HG02938 (cell line): Measurements from ENCODE around the gene ADPRH.
A peak's percentile ranks its signal among the peaks of the same experiment; 100 is the strongest.

Experiments used
- ATAC-seq: cut with Tn5 transposase; IDR thresholded peaks from one replicate; pipeline ENCODE4 v1.9.1; 2021; ENCODE audit warnings: mild to moderate bottlenecking, moderate library complexity; ENCODE audit not compliant: unreplicated experiment

The ADPRH gene

DNA sequence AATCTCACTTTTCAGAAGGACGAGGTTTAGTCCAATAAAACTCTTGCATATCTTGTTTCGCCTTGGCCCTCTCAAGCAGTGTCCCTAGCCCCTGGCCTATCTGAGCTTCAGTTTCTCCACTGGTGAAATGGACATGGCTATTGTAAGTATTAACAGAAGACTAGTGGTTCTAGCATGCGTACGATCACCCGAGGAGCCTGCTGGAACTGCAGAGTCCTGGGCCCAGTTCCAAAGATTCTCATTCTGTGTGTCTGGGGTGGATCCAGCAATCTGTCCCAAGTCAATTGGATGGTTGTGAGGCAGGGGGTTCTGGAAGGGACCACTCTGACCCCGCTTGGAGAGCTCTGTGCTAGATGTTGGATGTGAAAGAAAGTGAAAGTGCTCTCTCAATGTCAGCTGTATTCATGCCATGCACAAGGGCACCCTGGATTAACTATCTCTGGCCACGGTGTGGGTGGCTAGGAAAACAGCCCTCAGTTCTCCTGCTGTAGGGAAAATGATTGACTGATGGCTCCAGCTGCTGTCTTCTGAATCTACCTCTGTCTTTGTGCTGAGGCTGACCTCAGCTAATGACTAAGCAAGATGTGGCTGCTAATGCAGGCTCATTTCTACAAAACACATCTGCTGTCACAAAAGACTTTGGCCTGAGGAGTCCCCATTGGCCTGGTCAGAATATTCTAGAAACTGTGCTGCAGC, 16.5 kb downstream of the ADPRH start:
- ATAC-seq = no peak

DNA sequence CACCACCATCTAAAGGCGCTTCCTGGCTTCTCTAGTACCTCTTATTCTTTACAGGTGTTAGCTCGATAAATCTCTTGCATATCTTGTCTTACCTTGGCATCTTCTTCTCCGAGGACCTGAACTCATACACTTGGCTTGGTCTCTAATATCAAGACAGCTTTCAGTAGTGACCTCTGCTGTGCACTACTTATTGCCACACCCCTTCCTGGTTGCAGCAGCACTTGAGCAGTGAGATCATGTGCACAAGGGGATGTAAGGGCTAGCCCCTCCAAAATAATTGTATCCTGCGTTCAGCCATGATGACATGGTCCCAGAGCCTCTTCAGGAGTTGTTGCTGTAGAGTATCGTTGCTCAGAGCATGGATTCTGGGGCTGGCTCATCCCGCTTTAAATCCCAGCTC, 17.1 kb downstream of the ADPRH start:
- ATAC-seq = no peak

DNA sequence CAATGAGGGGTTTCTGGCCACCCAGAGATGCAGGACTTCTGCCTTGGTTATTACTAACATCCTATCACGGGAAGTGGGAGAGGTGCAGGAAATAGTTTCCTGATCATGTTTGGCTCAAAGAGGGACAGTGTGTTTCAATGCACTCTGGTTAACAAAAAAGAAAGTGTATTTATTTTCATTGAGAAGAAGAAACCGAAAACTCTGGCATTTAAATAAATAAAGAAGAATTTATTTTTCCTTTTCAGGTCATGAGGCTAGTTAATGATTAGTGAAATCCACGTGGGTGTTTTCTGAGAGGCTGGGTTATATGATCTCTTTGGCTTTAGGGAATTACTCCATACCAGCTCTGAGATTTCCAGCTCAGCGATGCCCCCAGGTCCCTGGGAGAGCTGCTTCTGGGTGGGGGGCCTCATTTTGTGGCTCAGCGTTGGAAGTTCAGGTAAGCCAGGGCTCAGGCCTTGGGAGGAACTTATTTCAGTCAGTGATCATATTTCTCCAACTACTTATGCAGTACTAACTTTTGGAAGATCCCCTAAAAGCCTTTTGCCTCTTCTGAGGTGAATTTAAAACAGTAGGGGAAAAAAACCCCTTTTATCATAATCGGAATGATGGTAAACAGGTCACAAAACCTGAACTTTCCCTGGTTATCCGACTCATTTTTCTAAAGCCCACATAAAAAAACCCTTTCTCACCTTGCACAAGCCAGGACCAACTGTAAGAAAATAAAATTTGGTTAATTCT, 18.4 kb downstream of the ADPRH start, which contains the start of gene PLA1A:
Gene PLA1A (plus strand): TSS at position 338 of the 741 bp plus-strand sequence. CDS start 29 bp downstream, at position 367.
- ATAC-seq = peak; percentile 11

DNA sequence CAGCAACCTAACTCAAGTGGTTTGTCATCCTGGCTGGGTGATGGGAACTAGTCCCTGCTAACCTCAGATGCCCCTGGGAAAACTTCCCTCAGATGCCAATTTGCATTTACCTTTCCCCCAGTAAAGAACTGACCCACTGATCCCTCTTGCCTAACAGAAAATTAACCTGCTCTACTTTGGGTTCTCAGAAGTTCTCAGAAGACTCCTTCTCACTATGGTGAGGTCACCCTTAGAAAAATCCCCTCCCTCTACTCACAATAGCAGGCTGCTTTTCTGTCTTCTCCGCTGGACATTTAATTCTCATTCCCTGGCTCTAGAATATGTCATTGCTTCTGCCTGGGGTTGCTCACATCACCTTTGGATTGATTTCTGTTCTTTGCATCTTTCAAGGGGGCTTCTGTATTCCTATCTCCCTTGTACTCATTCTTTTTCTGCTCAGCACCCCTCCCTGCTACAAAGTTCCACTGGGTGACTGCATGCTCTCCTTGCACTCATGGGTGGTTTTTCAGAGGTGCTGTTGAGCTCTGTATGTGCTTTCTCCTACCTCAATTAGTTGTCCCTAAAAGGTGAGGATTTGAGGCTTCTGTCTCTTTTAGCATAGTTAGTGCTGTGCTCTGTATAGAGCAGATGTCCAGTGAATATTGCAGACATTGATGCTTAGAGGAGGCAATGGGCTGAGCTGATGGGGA, 19.3 kb downstream of the ADPRH start:
- ATAC-seq = peak; percentile 46

DNA sequence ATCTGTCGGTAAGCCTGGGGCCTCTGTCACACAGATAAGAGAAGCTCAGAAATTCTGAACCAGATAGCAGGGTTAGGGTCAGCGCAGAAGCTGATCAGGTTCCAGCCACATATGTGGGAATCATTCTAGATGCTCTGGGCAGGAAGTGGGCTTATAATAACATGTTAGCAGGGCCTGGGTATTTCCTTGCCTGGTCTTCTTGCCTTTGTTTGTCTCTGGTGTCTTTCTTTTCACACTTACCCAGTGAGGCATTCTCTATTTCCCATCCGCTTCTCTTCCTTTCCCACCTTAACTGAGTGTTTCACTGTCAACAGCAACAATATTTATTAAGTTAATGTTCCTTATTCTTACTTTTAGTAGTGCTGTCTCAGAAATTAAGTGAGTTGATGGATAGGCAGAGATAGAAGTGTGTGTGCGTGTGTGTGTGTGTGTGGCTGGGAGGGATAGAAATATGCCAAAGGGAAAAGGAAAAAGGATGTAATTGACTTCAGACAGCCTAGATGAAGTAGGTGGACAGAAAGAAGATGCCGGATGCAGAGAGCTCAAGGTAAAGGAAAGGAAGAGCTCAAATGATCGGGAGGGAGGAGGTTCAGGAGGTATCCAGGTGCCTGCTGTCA, 20.4 kb downstream of the ADPRH start:
- no peak for ATAC-seq

DNA sequence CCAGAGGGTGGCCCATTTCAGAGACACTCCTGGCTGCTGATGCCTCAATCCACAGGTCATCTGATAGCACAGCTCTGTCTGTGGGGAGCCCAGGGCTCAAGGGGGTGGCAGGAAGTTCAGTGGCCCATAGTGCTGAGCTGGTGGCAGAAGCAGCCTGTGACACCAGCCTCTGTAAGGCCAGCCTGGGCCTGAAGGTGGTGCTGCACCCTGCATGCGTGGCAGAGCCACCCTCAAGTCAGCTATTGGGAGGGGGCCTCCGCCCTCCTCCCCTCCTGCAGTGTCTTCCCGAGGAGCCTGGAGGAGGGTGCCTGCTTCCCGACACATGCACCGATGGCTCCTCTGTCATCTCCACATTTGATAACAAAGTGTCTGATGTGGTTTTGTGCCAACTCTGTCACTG, 21.4 kb downstream of the ADPRH start:
- peak; percentile 40 for ATAC-seq

DNA sequence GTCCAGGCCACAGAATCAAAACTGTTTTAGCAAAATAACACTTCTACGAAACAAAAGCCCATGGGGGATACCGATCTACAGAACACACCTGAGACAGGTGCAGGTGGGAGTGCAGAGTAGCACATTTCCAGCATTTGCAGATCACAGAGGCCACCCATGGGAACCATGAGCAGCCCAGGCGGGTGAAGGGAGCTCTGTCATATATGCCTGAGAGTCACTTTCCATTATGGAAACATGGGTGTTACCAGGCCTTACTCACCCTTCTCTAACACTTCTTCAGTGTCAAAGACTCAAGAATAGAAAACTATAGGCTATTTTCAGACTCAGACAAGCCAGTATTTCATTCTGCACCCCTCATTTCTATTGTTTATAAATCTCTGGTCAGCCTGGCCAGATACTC, 21.9 kb downstream of the ADPRH start:
- ATAC-seq = peak; percentile 11

DNA sequence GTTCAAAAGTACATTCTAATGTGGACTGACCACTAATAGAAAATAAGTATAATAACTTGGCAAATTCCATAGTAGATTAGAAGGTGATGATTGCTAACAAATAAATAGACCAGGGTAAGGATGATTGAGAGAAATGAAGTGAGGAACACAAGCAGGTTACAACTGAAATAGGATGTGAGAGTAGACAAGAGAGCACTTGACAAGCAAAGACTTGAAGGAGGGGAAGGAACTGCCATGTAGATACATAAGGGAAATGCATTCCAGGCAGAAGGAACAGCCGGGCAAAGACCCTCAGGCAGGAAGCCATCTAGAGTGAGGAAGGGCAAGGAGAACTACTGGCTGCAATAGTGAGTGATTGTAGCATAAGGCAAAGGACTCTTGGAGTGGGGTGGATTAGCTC, 23.4 kb downstream of the ADPRH start:
- ATAC-seq = no peak

DNA sequence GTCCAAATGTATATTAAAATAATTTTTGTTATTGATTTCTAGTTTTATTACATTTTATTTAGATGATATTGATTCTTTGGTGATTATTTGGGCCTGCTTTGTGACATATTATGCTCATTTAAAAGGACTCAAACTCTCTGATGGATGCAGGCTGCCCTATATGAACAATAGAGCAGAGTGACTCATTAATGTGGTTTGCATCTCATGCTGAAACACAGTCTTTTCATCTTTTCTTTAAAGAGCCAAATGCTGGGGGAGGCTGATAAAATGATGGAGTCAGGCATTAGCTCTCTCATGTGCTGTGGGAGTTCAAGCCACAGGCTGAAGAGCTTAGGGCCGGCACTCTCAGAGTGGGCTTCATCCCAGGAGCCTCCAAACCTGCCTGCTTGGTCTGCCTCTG, 25.6 kb downstream of the ADPRH start:
- ATAC-seq = no peak

DNA sequence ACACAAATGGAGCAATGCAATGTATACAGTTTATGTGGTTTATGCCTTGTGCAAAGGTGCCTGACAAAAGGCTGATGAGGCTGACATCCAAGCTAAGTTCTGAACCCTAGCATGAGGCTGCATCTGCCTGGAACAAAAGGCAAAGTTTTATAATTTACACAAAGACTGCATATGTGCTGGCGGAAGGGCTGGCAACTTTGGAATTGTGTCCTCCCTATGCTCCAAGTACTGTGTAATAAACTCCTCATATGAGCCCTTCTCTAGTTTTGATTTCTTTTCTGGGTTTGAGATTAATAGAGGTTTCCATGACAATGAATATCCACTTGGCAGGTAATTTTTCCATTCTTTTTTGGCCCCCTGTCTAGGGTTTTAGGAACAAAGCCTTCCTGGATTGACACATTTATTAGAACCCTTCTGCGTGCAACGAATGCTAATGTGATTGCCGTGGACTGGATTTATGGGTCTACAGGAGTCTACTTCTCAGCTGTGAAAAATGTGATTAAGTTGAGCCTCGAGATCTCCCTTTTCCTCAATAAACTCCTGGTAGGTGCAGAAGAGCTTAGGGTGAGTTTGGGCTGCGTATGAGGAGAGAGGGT, 29.2 kb downstream of the ADPRH start:
- ATAC-seq = no peak

DNA sequence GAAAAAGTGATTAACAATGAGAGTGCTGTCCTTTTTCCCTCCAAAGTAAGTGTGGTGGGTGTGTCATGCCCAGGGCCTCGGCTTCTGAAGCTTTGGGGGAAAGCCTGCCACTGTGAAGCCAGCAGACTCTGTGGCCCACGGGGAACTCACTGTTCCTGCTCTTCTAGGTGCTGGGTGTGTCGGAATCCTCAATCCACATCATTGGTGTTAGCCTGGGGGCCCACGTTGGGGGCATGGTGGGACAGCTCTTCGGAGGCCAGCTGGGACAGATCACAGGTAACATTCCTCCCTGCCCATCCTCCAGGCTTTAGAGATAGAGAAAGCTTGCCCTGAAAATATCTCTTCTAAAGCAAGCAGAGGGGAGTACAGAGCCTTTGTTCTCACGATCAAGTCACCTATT, 30.0 kb downstream of the ADPRH start:
- ATAC-seq = no peak

DNA sequence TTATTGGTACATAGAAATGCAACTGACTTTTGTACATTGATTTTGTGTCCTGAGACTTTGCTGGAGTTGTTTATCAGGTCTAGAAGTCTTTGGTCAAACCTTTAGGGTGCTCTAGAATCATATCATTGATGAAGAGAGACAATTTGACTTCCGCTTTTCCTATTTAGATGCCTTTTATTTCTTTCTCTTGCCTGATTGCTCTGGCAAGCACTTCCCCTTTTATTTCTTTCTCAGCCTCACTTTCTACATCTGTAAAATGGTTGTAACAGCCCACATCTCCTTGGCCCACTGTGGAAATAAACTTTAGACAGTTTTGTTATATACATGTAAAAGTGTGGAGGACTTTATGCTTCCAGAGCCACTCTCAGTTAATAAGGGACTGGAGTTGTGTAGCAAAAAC, 32.4 kb downstream of the ADPRH start:
- no peak for ATAC-seq

DNA sequence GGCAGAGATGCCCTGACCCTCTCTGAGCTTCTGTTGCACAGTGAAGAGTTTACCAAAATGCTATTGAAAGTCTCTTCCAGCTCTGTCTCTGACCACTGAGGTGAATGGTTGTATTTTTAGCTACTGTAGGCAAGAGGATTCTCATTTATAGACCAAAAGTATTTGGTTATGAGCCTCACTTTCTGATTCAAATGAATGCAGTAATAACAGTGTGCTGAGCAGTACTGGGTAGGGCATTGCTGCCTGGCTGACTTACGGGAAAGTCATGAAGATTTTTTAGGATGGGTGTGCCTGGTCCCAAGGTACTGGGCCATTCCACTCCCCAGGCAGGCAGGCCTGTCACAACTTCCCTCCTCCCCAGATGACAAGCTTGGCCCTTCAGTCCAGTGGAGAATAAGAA, 33.9 kb downstream of the ADPRH start:
- ATAC-seq = peak; percentile 73

DNA sequence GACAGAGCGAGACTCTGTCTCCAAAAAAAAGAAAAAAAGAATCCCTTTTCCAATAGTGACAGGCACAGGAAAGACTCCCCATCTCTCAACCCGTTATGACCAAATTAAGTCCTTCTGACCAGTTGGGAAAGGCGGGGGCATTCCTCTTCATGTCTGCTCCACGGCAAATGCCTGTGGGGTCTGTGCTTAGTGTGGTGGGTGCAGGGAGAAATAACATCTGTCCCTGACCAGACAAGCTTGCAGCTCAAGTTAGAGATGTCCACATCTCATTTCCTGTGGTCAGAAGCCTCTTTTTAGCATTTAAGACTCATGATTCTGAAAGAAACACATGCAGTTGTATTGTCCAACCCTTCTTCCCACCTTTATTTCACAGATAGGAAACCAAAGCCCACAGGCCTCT, 34.6 kb downstream of the ADPRH start:
- ATAC-seq = no peak

DNA sequence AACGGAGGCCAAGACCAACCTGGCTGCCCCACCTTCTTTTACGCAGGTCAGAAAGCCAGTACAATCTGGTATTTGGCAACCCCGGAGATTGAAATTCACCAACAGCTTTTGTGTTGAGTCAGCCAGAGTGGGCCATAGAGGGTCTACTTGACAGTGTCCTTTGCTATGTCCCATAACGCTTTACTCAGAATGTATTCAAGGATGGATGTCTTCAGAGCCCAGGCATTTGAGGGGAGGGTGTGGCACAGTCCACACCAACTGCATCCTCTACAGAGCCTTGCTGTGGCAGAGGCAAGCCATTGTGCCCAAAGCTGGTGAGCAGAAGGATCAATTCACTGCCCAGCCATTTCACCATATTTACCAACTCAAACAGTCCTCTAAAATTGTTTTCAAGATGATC, 36.8 kb downstream of the ADPRH start:
- ATAC-seq = no peak

DNA sequence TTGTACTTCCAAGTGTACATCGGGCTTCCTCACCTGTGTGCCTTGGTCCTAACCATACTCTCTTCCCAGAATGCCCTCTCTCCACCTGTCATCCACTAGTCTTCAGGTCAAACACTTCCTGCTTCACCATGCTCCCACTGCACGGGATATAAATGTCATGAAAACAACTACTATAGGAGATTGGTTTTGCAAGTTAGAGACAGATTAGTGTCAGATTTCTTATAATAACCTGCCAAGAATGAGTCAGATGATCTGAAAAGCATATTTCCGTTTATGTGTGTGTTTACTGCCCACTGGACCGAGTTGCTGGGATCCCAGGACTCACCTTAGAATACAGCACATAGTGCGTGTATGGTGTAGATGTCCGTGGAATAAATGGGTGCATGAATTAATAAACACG, 39.8 kb downstream of the ADPRH start:
- ATAC-seq = no peak

DNA sequence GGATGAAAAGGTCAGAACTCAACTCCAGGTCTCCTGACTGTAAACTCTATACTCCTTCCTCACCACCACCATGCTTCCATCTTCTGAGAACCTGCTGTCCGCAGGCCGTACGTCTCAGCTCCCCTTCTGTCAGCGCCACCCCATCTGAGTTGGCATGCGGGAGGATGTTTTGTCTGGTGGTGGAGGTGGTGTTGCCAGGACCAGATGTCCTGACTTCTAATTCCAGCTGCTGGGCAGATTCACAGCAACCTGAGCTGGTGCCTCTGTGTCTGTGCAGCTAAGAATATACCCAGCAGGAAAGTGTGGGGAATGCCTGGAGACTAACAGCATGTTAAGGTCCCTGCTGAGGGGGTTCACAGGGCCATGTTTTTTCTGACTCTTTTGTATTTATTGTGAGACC, 41.6 kb downstream of the ADPRH start:
- ATAC-seq = no peak

DNA sequence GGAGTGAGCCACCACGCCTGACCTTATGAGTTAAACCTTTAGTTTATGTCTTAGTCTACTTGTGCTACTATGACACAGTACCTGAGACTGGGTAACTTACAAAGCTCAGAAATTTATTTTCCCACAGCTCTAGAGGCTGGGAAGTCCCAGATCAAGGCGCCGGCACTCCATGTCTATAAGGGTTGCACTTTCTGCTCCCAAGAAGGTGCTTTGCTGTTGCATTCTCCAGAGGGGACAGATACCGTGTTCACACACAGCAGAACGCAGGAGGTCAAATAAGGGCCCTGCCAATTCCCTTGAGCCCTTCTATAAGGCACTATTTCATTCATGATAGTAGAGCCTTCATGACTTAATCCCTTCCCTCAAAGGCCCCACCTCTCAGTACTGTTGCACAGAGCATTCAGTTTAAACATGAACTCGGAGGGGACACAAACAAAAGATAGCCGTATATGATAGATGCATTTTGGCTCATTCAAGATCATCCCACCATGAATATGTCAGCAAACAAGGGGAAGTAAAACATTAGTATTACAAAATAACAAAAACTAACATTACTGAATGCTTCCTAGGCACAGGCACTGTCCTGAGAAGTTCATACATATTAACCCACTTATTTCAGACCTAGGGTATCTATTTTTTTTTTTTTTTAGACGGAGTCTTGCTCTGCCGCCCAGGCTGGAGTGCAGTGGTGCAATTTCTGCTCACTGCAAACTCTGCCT, 44.9 kb downstream of the ADPRH start:
- no peak for ATAC-seq

DNA sequence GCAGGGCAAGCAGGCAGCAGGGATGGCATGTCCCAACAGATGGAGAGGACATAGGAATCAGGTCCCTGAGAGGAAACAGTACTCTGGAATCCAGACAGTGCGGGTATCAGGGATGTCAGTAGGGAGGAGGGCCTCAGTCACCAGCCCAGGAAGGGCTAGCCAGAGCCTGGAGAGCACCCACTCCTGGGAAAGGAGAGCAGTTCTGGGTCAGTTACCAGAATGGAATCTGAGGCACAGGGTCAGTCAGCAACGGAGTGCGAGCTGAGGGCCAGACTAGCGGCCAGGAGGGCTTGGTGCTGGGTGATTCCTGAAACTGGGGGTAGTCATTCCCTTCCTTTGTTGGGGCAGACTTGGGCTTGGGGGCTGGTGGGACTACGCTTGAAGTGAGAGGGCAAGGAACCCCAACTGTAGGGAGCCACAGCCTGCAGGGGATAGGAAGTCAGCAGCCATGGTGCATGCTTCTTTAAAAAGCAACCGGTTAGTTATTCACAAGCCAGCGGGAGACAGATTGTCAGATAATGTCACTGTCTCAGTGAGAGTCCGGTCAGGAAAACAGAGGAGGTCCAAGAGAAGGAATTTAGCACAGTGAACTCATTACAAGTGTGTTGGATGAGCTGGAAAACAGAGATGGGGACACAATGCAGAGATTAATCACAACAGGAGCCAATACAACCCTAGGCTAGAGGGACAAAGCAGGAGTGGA, 46.3 kb downstream of the ADPRH start:
- no peak for ATAC-seq

DNA sequence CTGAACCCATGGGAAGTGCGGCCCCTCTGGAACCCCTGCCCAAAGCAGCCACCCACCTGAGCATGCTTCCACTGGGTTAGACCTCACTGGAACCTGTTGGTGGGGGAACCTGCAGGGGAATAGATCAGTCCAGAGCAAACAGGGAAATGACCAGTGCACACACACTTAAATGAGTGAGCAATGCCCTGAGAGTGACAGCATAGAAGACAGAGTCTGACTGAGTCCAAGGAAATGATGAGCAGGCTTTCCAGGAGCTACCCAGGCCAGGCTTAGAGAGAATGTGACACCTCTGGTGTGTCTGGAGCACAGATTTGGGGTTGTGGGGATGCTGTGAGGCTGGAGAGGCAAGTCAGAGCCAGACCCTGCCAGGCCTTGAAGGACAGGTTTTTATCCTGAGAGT, 46.9 kb downstream of the ADPRH start:
- no peak for ATAC-seq
